Measurements from ENCODE around the gene MIAT. TPM values are rescaled to one million over a fixed set of nuclear protein-coding genes. Genes with fewer than 3 reads are reported as not detected.

The MIAT gene
- polyA plus RNA-seq, 1 donor (not counting 4 experiments of a cell fraction or from before 2014, with no cell fraction given) = 0.04 TPM

- no peaks in the 10 kb centered on the region for H3K9me3 ChIP-seq (ENCODE audit: control insufficient read depth, low read depth, low read length)
- peaks cover 37% of the 10 kb centered on the region for H3K4me1 ChIP-seq (ENCODE audit: control insufficient read depth, extremely low read depth, insufficient read depth, low read length)
- peaks cover 5% of the 10 kb centered on the region for H3K9me1 ChIP-seq (ENCODE audit: control insufficient read depth, extremely low read depth, insufficient read depth, low read length)
- TF ChIP-seq CTCF (optimal IDR thresholded peaks at IDR 0.05 in 1 of 3, IDR thresholded peaks at IDR 0.05 in 1 of 3, conservative IDR thresholded peaks at IDR 0.05 in 1 of 3; ENCODE audit: extremely low read depth in 1 of 3, insufficient read depth in 2 of 3, low read length in 3 of 3) (no peak), EZH2 (IDR thresholded peaks at IDR 0.05; ENCODE audit: low read length) (no peak)
- peak overlapping the region; percentile 55 to 98 (median 97) for H3K4me3 ChIP-seq (ENCODE audit: control insufficient read depth in 2 of 3, extremely low read depth in 1 of 3, insufficient read depth in 2 of 3, low read depth in 1 of 3, low read length in 3 of 3)
- dilution Hi-C loops (cut with MboI; ENCODE audit: extremely low pct_ligation_motif_present, low sequenced_read_pairs) = no loop called here
- no peaks in the 10 kb centered on the region for H3K27me3 ChIP-seq (ENCODE audit: control insufficient read depth, extremely low read depth, insufficient read depth, low read length)
- H3K27ac ChIP-seq (ENCODE audit: control insufficient read depth, insufficient read depth, low read length) = peak overlapping the region; percentile 100
- FAIRE-seq = peak; percentile 95
- H3K4me2 ChIP-seq (ENCODE audit: control insufficient read depth, extremely low read depth, insufficient read depth, low read depth, low read length) = peak overlapping the region; percentile 99
- peak; percentile 44 for DNase-seq (ENCODE audit: low read depth, low spot score)
- peak overlapping the region; percentile 18 for H2AFZ ChIP-seq (ENCODE audit: control insufficient read depth, low read length)
- peaks cover 0 to 1% of the 10 kb centered on the region in 2 experiments for H3K36me3 ChIP-seq (ENCODE audit: control insufficient read depth in 2 of 2, extremely low read depth in 1 of 2, insufficient read depth in 2 of 2, low read length in 2 of 2)
- peak overlapping the region; percentile 100 for H3K9ac ChIP-seq (ENCODE audit: control insufficient read depth, extremely low read depth, insufficient read depth, low read length)
- H3K79me2 ChIP-seq (ENCODE audit: control insufficient read depth, insufficient read depth, low read length) = peaks cover 28% of the 10 kb centered on the region
- peaks cover under 1% of the 10 kb centered on the region for H4K20me1 ChIP-seq (ENCODE audit: control insufficient read depth, extremely low read depth, insufficient read depth, low read length)
Measured at GRCh38 chr22:26673486-26673885, 16.1 kb downstream of the MIAT start.

GRCh38 chr22:26674211-26675190, 17.1 kb downstream of the MIAT start:
- Histone ChIP-seq H3K36me3 (ENCODE audit: control insufficient read depth in 2 of 2, extremely low read depth in 1 of 2, insufficient read depth in 2 of 2, low read length in 2 of 2) (peaks cover 0 to 1% of the 10 kb centered on the region in 2 experiments), H3K9me1 (ENCODE audit: control insufficient read depth, extremely low read depth, insufficient read depth, low read length) (peaks cover 5% of the 10 kb centered on the region), H2AFZ (ENCODE audit: control insufficient read depth, low read length) (no peak overlapping the region), H3K4me2 (ENCODE audit: control insufficient read depth, extremely low read depth, insufficient read depth, low read depth, low read length) (peak overlapping the region; percentile 99), H3K27me3 (ENCODE audit: control insufficient read depth, extremely low read depth, insufficient read depth, low read length) (no peaks in the 10 kb centered on the region), H3K4me1 (ENCODE audit: control insufficient read depth, extremely low read depth, insufficient read depth, low read length) (peaks cover 37% of the 10 kb centered on the region), H3K9me3 (ENCODE audit: control insufficient read depth, low read depth, low read length) (no peaks in the 10 kb centered on the region), H3K27ac (ENCODE audit: control insufficient read depth, insufficient read depth, low read length) (peak overlapping the region; percentile 100), H3K79me2 (ENCODE audit: control insufficient read depth, insufficient read depth, low read length) (peaks cover 28% of the 10 kb centered on the region), H3K9ac (ENCODE audit: control insufficient read depth, extremely low read depth, insufficient read depth, low read length) (peak overlapping the region; percentile 100), H3K4me3 (ENCODE audit: control insufficient read depth in 2 of 3, extremely low read depth in 1 of 3, insufficient read depth in 2 of 3, low read depth in 1 of 3, low read length in 3 of 3) (peak overlapping the region; percentile 55 to 98 (median 58)), H4K20me1 (ENCODE audit: control insufficient read depth, extremely low read depth, insufficient read depth, low read length) (peaks cover 3% of the 10 kb centered on the region)
- FAIRE-seq = peak; percentile 96
- dilution Hi-C loops (cut with MboI; ENCODE audit: extremely low pct_ligation_motif_present, low sequenced_read_pairs) = no loop called here
- DNase-seq (ENCODE audit: low read depth, low spot score) = no peak
- TF ChIP-seq CTCF (optimal IDR thresholded peaks at IDR 0.05 in 1 of 3, IDR thresholded peaks at IDR 0.05 in 1 of 3, conservative IDR thresholded peaks at IDR 0.05 in 1 of 3; ENCODE audit: extremely low read depth in 1 of 3, insufficient read depth in 2 of 3, low read length in 3 of 3) (no peak), EZH2 (IDR thresholded peaks at IDR 0.05; ENCODE audit: low read length) (no peak)
